Measurements from ENCODE around the gene PERP.
A peak's percentile ranks its signal among the peaks of the same experiment; 100 is the strongest.

PERP gene

DNA sequence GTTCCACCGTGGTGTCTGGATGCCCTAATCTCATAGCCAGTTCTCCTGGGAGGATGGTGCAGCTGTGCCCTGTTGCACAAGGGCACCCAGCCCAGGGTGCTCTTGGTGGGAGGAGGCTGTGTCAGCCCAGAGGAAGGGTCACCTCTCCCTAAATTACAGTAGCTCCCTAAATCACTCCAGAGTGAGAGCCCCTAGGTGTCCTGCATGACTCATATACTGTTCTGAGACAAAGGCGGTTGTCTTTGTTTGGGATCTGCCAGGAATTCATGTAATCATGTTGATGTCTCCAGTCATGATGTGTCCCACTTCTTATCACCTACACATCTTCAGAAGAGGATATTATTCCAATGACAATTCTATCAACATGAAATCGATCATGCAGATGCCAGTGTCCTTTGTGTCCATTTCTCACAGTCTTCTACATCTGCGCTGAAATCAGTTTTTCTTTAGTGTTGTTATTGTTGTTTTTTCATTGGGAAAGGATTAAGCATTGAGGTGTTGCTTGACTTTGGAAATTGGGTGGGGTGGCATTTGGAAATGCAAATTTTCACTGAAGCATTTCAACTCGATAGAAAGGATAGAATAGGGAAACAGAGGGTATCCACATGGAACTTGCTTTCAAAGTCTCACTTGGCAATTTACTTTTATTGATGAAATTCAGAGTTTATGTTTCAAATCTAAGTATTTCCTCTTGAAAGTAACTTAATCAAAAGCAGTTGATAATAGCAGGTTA is 19.5 kb downstream of the PERP start (continued):
- TF ChIP-seq, protein P1, sequence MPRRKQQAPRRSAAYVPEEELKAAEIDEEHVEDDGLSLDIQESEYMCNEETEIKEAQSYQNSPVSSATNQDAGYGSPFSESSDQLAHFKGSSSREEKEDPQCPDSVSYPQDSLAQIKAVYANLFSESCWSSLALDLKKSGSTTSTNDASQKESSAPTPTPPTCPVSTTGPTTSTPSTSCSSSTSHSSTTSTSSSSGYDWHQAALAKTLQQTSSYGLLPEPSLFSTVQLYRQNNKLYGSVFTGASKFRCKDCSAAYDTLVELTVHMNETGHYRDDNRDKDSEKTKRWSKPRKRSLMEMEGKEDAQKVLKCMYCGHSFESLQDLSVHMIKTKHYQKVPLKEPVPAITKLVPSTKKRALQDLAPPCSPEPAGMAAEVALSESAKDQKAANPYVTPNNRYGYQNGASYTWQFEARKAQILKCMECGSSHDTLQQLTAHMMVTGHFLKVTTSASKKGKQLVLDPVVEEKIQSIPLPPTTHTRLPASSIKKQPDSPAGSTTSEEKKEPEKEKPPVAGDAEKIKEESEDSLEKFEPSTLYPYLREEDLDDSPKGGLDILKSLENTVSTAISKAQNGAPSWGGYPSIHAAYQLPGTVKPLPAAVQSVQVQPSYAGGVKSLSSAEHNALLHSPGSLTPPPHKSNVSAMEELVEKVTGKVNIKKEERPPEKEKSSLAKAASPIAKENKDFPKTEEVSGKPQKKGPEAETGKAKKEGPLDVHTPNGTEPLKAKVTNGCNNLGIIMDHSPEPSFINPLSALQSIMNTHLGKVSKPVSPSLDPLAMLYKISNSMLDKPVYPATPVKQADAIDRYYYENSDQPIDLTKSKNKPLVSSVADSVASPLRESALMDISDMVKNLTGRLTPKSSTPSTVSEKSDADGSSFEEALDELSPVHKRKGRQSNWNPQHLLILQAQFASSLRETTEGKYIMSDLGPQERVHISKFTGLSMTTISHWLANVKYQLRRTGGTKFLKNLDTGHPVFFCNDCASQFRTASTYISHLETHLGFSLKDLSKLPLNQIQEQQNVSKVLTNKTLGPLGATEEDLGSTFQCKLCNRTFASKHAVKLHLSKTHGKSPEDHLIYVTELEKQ (tag by site-specific recombination; IDR thresholded peaks at IDR 0.05; ENCODE audit: borderline replicate concordance), result 0 out of 2 replicates have a peak, but pooled peaks have one; percentile 24
- TF ChIP-seq ZFHX2 (tag by site-specific recombination; conservative IDR thresholded peaks at IDR 0.05) (no peak), ZNF394 (tag by site-specific recombination; IDR thresholded peaks at IDR 0.05; ENCODE audit: borderline replicate concordance) (no peak; the same call in 1 of the 2 replicates), ZFP69B (tag by site-specific recombination; IDR thresholded peaks at IDR 0.05) (no peak), OSR2 (tag by site-specific recombination; IDR thresholded peaks at IDR 0.05) (peak; percentile 54; the same call in 1 of the 2 replicates), ZBTB20 (tag by site-specific recombination; IDR thresholded peaks at IDR 0.05) (0 out of 2 replicates have a peak, but pooled peaks have one; percentile 7), ZBTB1 (tag by site-specific recombination; IDR thresholded peaks at IDR 0.05) (no peak), ZNF600 (tag by site-specific recombination; IDR thresholded peaks at IDR 0.05) (peak; percentile 86), ZNF292 (tag by site-specific recombination; IDR thresholded peaks at IDR 0.05; ENCODE audit: borderline replicate concordance, low read depth) (no peak), SCRT1 (tag by site-specific recombination; IDR thresholded peaks at IDR 0.05; ENCODE audit: borderline replicate concordance) (no peak), SETDB1 (IDR thresholded peaks at IDR 0.05; ENCODE audit: insufficient read length, low read length) (no peak), ZNF664 (tag by site-specific recombination; IDR thresholded peaks at IDR 0.05) (no peak), ZNF423 (tag by site-specific recombination; IDR thresholded peaks at IDR 0.05) (peak; percentile 51; the same call in 1 of the 2 replicates), ZFP37 (tag by site-specific recombination; IDR thresholded peaks at IDR 0.05) (no peak), WT1 (tag by site-specific recombination; IDR thresholded peaks at IDR 0.05) (0 out of 2 replicates have a peak, but pooled peaks have one; percentile 22), ZNF19 (tag by site-specific recombination; IDR thresholded peaks at IDR 0.05; ENCODE audit: low read depth) (no peak), ZNF324 (tag by site-specific recombination; IDR thresholded peaks at IDR 0.05) (no peak), ZNF391 (tag by site-specific recombination; IDR thresholded peaks at IDR 0.05; ENCODE audit: borderline replicate concordance, low read depth) (no peak), ZNF530 (tag by site-specific recombination; IDR thresholded peaks at IDR 0.05; ENCODE audit: low read depth) (no peak), ZNF785 (tag by site-specific recombination; IDR thresholded peaks at IDR 0.05) (no peak), ZNF544 (tag by site-specific recombination; IDR thresholded peaks at IDR 0.05) (no peak), SP7 (tag by site-specific recombination; IDR thresholded peaks at IDR 0.05) (peak; percentile 29; the same call in 1 of the 2 replicates)
- TF ChIP-seq, protein P2, sequence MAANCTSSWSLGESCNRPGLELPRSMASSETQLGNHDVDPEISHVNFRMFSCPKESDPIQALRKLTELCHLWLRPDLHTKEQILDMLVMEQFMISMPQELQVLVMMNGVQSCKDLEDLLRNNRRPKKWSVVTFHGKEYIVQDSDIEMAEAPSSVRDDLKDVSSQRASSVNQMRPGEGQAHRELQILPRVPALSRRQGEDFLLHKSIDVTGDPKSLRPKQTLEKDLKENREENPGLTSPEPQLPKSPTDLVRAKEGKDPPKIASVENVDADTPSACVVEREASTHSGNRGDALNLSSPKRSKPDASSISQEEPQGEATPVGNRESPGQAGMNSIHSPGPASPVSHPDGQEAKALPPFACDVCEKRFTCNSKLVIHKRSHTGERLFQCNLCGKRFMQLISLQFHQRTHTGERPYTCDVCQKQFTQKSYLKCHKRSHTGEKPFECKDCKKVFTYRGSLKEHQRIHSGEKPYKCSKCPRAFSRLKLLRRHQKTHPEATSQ (tag by site-specific recombination; IDR thresholded peaks at IDR 0.05), result no peak
- TF ChIP-seq, protein P3, sequence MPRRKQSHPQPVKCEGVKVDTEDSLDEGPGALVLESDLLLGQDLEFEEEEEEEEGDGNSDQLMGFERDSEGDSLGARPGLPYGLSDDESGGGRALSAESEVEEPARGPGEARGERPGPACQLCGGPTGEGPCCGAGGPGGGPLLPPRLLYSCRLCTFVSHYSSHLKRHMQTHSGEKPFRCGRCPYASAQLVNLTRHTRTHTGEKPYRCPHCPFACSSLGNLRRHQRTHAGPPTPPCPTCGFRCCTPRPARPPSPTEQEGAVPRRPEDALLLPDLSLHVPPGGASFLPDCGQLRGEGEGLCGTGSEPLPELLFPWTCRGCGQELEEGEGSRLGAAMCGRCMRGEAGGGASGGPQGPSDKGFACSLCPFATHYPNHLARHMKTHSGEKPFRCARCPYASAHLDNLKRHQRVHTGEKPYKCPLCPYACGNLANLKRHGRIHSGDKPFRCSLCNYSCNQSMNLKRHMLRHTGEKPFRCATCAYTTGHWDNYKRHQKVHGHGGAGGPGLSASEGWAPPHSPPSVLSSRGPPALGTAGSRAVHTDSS (tag by site-specific recombination; IDR thresholded peaks at IDR 0.05), result no peak
- TF ChIP-seq, protein P4, sequence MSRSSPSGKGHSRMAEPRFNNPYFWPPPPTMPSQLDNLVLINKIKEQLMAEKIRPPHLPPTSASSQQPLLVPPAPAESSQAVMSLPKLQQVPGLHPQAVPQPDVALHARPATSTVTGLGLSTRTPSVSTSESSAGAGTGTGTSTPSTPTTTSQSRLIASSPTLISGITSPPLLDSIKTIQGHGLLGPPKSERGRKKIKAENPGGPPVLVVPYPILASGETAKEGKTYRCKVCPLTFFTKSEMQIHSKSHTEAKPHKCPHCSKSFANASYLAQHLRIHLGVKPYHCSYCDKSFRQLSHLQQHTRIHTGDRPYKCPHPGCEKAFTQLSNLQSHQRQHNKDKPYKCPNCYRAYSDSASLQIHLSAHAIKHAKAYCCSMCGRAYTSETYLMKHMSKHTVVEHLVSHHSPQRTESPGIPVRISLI (tag by site-specific recombination; IDR thresholded peaks at IDR 0.05), result peak; percentile 26; the same call in 1 of the 2 replicates
- TF ChIP-seq, protein P5, sequence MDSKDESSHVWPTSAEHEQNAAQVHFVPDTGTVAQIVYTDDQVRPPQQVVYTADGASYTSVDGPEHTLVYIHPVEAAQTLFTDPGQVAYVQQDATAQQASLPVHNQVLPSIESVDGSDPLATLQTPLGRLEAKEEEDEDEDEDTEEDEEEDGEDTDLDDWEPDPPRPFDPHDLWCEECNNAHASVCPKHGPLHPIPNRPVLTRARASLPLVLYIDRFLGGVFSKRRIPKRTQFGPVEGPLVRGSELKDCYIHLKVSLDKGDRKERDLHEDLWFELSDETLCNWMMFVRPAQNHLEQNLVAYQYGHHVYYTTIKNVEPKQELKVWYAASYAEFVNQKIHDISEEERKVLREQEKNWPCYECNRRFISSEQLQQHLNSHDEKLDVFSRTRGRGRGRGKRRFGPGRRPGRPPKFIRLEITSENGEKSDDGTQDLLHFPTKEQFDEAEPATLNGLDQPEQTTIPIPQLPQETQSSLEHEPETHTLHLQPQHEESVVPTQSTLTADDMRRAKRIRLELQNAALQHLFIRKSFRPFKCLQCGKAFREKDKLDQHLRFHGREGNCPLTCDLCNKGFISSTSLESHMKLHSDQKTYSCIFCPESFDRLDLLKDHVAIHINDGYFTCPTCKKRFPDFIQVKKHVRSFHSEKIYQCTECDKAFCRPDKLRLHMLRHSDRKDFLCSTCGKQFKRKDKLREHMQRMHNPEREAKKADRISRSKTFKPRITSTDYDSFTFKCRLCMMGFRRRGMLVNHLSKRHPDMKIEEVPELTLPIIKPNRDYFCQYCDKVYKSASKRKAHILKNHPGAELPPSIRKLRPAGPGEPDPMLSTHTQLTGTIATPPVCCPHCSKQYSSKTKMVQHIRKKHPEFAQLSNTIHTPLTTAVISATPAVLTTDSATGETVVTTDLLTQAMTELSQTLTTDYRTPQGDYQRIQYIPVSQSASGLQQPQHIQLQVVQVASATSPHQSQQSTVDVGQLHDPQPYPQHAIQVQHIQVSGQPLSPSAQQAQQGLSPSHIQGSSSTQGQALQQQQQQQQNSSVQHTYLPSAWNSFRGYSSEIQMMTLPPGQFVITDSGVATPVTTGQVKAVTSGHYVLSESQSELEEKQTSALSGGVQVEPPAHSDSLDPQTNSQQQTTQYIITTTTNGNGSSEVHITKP (tag by site-specific recombination; IDR thresholded peaks at IDR 0.05), result no peak

All from HEK293 (cell line).